NK-92 (cell line): ENCODE data around the gene RBM39.
"Not testable (repeated sequence)": the region's sequence is repeated elsewhere in the genome, so short reads cannot be mapped to it uniquely, and the experiment has no call there.

Source experiments
- DNase-seq: peaks from one replicate; lab custom pipeline; 2025; ENCODE audit not compliant: unreplicated experiment; lab: John Stamatoyannopoulos, UW

The RBM39 gene

DNA sequence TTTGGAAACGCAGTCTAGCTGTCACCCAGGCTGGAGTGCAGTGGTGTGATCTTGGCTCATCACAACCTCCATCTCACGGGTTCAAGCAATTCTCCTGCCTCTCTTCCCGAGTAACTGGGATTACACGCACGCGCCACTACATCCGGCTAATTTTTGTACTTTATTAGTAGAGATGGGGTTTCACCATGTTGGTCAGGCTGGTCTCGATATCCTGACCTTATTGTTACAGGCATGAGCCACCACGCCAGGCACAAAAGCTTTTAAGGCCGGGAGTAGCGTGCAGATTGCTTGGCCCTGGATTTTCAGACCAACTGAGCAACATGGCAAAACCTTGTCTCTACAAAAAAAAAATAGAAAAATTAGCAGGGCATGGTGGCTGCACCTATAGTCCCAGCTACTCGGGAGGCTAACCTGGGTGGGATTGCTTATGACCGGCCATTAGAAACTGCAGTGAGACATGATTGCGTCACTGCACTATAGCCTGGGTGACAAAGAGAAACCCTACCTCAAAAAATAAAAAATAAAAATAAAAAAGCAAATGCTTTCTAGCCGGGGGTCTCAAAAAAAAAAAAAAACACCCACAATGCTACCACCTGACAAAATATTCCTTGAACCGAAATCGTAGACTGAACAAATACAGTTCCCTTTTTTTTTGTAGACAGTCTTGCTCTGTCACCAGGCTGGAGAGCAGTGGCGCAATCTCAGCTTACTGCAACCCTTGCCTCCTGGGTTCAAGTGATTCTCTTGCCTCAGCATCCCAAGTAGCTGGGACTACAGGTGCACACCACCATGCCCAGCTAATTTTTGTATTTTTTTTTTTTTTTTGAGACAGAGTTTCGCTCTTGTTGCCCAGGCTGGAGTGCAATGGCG is 15.0 kb downstream of the RBM39 start:
- no peak for DNase-seq

DNA sequence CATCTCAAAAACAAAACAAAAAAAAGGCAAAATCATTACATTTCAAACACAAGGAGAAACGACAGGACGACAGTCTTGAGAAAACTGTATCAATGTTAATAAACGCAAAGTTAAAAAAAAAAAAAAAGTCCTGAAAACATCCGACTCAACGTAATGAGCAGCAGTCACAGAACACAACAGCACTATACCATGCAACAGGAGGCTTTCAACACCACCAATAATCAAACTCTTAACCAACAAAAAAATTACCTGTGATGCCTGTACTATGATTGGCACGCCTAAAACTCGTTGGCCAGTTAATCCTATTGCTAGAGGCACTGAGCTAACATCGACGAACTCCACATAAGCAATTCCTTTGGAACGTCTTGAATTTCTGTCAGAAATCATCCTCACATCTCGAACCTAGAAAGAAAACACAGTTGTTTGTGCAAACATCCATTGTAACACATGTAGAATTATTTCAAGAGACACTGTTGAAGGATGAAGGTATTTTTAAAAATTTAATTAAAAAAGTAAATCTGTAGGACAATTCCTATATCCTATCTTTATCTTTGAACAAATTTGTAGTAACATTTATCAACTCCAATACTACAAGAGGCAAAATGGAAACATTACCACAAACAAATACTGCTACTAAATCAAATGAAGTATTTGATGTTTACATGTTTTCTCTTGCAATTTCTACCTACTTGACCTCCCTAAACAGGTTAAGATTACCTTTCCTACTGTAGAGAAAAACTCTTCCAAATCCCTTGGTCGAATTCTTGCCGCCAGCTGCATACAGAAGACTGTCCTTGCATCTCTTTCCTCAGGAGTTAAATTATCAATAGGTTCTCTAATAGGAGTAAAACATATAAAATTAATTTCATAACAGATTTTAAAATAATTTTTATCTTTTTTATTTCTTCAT is 17.5 kb downstream of the RBM39 start:
- no peak for DNase-seq

DNA sequence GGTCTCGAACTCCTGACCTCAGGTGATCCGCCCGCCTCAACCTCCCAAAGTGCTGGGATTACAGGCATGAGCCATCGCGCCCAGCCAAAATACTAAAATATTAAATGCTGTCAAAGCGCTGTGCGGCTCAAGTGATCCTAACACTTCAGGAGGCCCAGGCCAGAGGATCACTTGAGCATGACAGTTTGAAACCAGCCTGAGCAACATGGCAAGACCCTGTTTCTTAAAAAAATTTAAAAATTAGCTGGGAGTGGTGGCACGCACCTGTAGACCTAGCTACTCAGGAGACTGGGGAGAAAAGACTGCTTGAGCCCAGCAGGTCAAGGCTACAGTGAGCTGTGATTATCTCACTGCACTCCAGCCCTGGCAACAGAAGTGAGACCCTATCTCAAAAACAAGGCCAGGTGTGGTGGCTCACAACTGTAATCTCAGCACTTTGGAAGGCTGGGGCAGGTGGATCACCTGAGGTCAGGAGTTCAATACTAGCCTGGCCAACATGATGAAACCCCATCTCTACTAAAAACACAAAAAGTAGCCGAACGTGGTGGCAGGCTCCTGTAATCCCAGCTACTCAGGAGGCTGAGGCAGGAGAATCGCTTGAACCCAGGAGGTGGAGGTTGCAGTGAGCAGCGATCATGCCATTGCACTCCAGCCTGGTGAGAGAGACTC is 18.3 kb downstream of the RBM39 start:
- DNase-seq = not testable (repeated sequence)

DNA sequence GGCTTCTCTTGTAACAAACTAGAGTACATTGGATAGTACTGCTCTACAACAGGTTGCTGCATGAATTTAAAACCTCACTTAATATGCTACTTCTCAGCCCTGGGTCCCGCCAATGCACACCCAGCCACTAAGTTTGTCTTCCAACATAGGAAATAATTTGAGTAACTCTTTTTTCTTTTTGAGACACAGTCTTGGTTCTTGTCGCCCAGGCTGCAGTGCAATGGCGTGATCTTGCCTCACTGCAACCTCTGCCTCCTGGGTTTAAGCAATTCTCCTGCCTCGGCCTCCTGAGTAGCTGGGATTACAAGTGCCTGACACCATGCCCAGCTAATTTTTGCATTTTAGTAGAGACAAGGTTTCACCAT is 18.8 kb downstream of the RBM39 start:
- DNase-seq = not testable (repeated sequence)

DNA sequence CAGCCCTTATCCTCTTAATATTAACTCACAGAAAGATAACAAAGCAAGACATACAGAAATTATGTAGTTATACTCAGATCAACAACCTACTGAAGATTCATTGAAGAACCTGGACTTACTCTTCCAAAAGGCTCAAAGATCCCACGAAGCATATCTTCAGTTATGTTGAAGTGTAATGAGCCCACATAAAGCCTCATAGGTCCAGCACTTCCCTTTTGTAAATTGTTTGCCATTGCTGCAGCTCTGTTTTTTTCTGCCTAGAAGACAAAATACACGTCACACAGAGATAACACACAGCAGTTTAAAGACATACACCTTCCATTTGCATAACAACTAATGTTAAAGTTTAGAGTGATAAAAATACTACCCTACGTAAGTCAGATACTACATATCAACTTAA is 20.4 kb downstream of the RBM39 start:
- DNase-seq = no peak

DNA sequence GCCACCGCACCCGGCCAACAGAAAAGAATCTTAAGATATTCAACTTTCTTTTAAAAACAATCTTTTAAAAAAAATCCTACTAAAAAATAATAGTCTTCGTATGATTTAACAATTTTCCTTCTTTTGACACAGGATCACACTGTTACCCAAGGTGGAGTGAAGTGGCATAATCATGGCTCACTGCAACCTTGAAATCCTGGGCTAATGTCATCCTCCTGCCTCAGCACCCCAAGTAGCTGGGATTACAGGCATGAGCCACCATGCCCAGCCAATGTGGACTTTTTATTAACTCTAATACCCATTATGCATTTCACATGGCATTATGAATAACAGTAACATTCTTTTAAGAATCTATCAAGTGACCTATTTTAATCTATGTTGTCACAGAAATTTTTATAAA is 20.8 kb downstream of the RBM39 start:
- no peak for DNase-seq

DNA sequence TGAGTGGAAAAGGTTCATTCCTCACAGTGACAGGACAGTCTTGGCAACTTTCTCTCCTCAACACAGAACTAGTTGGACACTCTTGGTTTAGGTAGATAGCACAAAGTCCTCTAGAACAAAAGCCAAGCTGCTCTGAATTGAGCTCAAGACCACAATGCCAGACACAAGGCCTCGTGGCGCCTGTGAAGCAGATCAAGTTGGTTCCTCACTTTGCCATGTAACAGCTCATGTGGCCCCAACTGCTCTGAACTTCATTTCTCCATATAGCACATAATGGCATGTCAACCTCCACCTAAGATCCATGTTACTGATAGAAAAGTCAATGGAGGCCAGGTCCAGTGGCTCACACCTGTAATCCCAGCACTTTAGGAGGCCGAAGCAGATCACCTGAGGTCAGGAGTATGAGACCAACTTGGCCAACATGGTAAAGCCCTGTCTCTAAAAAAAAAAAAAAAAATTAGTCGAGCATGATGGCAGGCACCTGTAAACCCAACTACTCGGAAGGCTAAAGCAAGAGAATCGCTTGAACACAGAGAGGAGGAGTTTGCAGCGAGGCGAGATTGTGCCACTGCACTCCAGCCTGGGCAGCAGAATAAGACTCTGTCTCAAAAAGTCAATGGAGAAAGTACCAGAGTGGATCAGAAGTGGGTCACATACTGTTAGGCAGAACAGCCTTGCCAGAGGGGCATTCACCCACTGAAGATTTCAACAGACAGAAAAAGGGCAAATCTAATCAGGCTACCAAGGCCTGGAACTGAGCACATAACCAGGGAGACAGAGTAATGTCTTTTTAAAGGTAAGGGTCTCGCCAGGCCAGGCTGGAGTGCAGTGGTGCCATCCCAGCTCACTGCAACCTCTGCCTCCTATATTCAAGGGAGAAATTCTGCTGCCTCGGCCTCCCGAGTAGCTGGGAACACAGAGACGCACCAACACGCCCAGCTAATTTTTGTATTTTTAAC is 21.6 kb downstream of the RBM39 start:
- no peak for DNase-seq

DNA sequence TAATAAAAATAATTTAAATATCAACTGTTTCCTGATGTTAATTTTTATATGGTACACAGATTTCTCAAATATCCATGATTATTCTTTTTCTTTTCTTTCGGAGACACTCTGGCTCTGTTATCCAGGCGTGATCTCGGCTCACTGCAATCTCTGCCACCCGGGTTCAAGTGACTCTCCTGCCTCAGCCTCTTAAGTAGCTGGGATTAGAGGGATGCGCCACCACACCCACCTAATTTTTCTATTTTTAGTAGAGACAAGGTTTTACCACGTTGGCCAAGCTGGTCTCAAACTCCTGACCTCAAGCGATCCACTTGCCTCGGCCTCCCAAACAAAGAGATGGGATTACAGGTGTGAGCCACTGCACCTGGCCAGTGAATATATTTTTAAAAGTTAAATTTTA is 22.3 kb downstream of the RBM39 start:
- no peak for DNase-seq

DNA sequence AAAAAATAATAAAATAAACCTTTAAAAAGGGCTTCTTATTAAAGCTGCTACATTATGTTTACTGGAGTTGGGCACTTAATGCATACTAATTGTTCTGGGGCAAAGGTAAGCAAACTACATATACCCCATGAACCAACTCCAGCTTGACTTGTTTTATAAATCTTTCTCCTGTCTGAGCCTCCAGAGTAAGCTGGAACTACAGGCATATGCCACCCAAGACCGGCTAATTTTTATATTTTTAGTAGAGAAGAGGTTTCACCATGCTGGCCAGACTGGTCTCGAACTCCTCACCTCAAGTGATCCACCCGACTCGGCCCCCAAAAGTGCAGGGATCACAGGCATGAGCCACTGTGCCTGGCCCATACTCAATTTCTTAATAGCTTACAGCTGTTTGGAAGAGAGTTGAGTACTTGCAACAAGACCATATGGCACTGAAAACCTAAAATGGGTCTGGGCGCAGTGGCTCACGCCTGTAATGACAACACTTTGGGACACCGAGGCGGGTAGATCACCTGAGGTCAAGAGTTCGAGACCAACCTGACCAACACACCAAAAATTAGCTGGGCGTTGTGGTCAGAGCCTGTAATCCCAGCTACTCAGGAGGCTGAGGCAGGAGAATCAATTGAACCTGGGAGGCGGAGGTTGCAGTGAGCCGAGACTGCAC is 23.0 kb downstream of the RBM39 start:
- no peak for DNase-seq

DNA sequence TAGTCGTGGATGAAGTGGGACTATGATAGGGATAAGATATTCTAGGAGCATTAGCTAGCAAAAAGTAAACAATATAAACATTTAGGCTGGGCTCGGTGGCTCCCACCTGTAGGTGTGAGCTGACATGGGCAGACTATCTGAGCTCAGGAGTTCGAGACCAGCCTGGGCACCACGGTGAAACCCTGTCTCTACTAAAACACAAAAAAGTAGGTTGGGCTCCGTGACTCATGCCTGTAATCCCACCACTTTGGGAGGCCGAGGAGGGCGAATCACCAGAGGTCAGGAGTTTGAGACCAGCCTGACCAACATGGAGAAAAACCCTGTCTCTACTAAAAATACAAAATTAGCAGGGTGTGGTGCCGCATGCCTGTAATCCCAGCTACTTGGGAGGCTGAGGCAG is 23.7 kb downstream of the RBM39 start:
- DNase-seq = not testable (repeated sequence)

DNA sequence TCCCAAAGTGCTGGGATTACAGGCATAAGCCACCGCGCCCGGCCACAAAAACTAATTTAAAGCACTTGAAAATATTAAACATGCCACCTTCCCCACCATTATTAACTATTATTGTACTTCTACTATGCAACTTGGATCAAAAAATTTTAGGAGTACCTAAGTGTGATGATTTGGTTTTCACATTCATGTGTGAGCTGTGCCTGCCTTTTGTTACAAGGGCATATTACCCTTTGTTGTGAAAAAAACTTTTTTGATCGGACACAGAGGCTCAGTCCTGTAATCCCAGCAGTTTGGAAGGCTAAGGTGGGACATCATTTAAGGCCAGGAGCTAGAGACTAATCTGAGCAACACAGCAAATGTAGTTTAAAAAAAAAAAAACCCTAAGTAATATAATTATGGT is 25.7 kb downstream of the RBM39 start:
- DNase-seq = no peak

DNA sequence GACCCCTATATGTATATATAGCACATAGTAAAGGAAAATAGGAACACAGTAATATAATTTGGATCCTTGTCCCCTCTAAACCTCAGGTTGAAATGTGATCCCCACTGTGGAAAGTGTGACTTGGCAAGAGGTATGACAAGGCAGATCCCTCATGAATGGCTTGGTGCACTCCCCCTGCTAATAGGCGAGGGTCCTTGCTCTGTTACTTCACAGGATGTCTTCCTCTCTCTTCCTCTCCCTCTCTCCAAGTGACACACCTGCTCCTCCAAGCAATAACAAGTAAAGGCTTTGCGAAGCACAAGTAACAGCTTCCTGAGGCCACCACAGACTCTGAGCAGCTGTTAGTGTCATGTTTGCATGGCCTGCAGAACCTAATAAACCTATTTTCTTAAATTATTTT is 26.4 kb downstream of the RBM39 start:
- DNase-seq = no peak

DNA sequence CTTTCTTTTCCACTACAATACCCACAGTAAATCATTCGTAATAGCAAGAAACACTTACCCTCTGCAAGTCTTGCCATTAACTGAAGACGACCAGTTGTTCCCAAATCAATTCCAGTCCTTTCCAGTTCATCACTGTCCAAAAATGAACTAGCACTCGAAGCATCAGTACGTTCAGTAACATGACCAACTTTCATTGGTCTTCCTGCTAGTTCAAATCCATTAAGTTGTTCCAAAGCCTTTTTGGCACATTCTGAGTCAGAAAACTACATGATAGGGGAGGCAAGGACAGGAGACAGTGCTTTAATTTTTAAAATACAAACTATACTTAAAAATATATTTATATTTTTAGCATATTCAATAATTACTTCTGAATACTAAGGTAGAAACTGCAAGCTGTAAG is 27.9 kb downstream of the RBM39 start:
- DNase-seq = no peak

DNA sequence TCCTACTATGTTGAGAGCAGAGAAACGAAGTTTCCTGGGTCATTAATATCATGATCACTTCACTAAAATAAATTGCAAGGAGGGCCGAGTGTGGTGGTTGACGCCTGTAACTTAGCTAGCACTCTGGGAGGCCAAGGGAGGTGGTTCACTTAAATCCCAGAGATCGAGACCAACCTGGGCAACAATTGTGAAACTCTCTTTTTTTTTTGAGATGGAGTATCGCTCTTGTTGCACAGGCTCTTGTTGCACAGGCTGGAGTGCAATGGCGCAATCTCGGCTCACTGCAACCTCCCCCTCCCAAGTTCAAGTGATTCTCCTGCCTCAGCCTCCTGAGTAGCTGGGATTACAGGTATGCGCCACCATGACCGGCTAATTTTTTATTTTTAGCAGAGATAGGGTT is 28.9 kb downstream of the RBM39 start:
- not testable (repeated sequence) for DNase-seq

DNA sequence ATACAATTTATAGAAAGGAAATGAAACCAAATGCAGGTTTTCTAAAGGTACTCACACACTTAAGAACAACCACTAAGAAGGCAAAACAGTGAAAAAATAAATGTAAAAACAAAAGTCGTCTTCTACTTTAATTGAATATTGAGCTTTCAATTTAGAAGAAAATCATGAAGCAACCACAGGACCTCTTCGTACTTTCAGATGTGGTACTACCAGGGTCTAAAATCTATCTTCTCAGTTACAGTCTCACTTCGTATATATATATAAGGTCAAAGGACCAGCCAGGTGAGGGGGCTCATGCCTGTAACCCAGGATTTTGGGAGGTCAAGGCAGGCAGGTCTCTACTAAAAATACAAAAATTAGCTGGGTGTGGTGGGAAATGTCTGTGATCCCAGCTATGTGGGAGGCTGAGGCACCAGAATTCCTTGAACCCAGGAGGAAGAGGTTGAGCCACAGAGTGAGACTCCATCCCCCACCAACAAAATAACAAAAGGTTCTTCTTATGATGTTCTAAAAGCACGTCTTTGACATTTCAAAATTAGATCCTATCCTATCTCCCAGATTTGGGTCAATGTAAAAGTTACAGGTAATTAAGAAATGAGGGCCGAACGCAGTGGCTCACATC is 30.4 kb downstream of the RBM39 start:
- no peak for DNase-seq

DNA sequence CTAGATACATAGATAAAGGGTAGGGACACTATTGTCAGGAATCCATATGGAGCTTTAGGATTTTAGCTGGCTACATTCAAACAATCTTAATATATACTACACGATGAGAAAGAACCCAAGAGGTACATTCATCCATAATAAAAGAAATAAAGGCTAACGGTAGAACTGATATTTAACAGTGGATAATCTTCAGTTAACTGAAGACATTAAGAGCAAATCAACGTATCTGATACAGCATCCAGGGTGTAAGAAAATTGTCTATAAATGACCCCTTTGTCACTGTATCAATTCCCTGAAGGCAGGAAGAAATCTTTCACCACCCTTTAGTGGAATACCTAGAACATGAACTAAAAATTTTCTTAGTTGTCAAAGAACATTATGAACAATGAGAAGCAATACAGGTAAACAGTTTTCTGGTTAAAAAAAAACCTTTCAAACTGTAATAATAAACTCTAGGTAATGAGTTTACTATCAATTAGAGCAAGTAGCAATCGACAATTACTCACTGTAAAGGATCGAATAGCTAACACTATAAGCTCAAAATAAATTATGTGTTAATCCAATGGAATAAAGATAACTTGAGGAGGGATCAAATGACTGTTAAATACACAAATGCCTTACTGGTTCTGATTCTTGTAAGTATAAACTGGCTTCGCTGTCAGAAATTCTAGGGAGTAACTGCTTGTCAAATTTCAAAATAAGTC is 31.0 kb downstream of the RBM39 start:
- no peak for DNase-seq

DNA sequence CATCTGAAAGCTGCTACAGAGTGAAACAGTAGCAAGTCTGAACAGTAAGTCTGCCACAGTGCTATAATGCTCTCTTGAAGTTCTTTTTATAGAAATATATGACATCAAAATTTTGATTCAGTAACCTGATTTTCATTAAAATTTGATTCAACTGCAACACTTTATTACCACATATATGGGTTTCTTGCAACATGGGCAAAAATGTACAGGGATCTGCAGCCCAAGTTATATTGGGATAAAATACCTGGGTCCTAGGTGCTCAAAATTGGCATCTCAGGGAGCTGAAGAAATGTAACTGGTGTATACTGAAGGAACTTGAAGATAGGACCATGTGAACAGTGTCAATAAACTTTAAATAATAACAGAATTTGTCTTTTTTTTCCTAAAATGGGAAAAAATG is 32.0 kb downstream of the RBM39 start:
- no peak for DNase-seq

DNA sequence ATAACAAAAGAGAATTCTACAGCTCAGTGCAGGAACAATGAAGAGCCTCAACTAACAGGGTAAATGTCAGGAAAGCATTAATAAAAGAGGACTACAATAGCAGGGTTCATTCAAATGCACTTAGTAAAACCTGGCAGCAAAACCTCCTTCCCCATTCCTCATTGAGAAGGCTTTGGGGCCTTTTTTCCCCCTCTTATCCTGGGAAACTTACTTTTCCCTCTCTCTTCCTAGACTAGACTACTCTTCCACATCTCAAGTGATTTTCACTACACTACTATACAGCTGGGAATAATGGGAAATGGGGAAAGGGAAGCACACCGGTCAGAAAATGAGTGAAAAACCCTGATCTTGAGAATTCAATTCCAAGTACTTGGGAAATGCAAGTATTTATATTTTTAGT is 32.8 kb downstream of the RBM39 start:
- no peak for DNase-seq

DNA sequence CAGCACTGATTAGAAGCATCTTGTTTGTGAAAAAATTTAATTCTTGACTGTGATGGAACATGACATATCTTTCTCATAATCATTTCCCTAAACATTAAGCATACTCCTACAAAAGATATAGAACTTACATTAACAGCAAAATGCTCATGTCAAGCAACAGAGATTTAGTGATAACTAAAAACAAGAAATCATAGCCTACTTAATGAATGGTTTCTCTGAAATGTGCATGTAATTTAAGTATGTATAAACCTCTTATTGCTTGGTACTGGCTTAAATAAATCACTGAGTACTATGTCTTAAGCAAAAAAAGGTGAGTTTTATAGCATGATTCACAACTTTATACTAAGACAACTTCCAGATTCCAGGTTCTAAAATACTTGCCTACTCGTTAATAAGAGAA is 33.6 kb downstream of the RBM39 start:
- no peak for DNase-seq
